Measurements from ENCODE around the gene TMEM123.

Gene TMEM123

DNA sequence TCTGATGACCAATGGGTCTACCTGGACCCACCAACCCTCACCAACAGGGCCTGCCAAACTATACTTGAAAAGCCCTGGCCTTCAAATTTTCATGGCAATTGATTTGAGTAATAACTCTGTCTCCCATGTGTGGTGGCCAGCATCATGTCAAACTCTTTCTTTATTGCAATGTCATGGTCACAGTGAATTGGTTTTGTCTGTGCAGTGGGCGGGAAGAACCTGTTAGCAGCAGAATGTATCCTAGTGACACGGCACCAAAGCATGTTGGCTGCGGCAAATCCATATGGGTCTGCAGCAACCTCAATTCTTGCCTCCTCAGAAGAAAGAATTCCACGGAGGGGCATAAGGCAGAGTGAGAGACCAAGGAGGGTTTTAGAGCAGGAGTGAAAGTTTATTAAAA, 19.6 kb upstream of the TMEM123 start:
- no peak for DNase-seq (ENCODE audit: low read depth)

DNA sequence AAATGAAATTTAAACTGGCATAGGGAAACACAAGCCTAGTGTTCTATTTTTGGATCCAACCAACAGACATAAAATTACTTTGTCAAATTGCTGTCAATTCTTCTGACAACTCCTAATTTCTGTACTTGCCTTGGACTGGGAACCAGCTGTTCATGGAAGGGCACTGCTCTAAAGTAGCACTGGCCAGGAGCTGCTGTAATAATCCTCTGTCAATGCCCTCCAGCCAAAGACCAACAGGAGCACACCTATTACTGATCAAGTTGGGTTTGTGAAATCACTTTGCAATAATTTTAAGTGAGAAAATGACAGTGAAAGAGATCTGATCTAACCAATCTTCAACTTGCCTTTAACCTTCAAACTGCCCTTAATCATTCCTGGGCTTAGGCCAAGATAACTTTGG, 18.9 kb upstream of the TMEM123 start:
- no peak for DNase-seq (ENCODE audit: low read depth)

GRCh38 chr11:102470251-102470650, 17.7 kb upstream of the TMEM123 start:
- no peak for DNase-seq (ENCODE audit: low read depth)

GRCh38 chr11:102469196-102469821, 16.7 kb upstream of the TMEM123 start:
- DNase-seq (ENCODE audit: low read depth): no peak

- no peak for DNase-seq (ENCODE audit: low read depth)
Measured at GRCh38 chr11:102468616-102469195, 16.1 kb upstream of the TMEM123 start.

DNA sequence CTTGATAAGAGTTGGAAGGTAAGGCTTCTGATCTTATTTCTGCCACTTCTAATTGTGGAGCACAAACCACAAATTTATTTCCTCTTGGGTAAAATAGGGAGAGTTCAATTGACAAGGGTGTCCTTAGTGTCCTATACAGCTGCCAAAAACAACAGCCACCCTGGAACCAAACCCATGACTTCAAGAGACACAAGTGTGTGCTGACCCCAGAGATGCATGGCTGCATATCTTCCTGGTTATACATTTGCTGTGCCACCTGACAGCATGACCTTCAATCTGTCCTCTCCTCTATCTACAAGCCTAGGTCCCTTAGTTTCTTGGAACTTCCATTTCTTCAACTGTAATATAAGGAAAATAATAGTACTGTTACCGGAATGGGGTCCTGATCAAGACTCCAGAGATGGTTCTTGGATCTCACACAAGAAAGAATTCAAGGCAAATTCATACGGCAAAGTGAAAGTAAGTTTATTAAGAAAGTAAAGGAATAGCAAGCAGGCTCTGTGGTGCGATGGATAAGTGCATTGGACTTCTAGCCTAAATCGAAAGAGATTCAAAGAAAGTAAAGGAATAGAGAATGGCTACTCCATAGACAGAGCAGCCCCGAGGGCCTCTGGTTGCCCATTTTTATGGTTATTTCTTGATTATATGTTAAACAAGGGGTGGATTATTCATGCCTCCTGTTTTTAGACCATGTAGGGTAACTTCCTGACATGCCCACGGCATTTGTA, 15.5 kb upstream of the TMEM123 start:
- DNase-seq (ENCODE audit: low read depth): no peak

- DNase-seq (ENCODE audit: low read depth): no peak
Measured at GRCh38 chr11:102467080-102467708, 14.6 kb upstream of the TMEM123 start.

DNA sequence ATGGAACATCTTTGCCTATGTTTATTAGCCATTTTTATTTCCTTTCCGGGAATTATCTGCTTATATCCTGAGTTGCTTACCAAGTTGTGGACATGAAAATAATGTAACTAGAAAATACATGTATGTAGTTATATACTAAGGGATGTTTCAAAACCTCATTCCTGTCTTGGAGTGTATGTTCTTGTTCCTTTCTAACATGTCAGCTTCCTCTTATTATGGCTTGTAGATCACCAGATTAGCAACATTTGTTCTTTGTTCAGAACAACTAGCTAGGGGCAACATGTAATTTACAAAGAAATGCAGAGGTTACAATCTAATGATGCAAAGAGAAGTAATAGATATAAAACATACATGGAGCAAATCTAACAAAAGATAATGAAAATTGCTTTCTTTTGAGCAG, 13.1 kb upstream of the TMEM123 start:
- no peak for DNase-seq (ENCODE audit: low read depth)

- no peak for DNase-seq (ENCODE audit: low read depth)
Measured at GRCh38 chr11:102464859-102465500, 12.4 kb upstream of the TMEM123 start.

DNA sequence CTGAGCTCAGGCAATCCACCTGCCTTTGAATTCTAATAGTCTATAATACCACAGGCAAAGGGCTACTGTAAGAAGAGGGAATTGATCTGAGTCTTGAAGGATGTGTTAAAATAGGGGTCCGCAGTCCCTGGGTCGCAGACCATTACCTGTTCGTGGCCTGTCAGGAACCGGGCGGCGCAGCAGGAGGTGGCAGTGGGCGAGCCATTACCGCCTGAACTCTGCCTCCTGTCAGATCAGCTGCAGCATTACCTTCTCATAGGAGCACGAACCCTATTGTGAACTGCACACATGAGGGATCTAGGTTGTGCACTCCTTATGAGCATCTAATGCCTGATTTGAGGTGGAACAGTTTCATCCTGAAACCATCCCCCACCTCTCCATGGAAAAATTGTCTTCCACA, 11.5 kb upstream of the TMEM123 start:
- no peak for DNase-seq (ENCODE audit: low read depth)

- DNase-seq (ENCODE audit: low read depth): no peak
Measured at GRCh38 chr11:102462610-102463009, 10.0 kb upstream of the TMEM123 start.

- DNase-seq (ENCODE audit: low read depth): no peak
Measured at GRCh38 chr11:102459393-102459792, 6.8 kb upstream of the TMEM123 start.

DNA sequence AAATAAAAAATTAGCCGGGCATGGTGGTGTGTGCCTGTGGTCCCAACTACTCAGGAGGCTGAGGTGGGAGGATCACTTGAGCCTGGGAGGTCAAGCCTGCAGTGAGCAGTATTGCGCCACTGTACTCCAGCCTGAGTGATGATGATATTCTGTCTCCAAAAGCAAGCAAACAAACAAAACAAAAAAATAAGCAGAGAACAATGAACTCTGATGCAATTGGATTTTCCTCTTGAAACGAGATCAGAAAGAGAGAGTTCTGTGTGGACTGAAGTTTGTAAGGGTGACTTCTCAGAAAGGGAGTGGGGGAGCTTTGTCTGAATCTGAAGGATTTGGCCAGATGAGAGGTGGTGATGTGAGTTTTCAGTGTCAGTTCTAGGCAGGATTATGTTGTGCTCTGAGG, 6.0 kb upstream of the TMEM123 start:
- no peak for DNase-seq (ENCODE audit: low read depth)

DNA sequence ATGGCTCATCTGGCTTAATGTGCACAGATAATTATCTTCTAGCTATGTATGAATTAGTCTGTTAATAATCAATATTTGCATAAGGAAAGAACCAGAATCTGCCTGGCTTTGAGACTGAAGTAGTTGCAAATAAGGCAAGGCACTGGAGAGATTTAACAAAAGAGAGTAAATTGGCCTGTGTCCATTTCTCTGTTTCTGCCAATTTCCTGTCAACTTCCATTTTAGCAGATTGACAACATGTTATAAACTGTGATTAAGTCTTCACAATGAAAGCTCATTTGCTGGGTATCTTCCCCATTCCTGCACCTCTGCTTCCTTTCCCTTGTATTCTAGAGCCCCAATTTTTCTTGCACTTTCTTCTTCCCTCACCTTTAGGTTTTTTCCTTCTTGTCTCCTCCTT, 5.3 kb upstream of the TMEM123 start:
- no peak for DNase-seq (ENCODE audit: low read depth)

DNA sequence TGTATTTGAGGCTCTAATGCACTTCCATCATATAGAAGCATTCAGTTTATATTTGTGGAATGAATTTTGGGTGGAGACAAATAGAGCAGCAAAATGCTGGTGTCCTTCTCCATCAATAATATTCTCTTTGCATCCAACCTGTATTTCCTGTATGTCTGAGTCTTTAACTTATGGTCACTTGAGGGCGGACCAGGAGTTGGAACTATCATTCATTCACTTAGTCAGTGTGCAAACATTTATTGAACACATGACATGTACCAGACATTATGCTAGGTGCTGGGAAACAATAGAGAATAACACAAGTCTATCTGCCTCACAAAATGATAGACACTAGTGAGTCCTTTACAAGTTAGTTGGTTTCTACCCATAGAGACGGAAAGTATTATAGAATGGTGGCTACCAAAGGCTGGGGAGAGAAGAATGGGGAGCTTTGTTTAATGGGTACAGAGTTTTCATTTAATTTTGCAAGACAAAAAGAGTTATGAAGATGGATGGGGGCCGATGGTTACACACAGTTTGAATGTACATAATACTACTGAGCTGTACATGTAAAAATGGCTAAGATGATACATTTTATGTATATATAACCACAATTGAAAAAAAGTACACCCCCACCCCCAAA, 4.6 kb upstream of the TMEM123 start:
- no peak for DNase-seq (ENCODE audit: low read depth)

DNA sequence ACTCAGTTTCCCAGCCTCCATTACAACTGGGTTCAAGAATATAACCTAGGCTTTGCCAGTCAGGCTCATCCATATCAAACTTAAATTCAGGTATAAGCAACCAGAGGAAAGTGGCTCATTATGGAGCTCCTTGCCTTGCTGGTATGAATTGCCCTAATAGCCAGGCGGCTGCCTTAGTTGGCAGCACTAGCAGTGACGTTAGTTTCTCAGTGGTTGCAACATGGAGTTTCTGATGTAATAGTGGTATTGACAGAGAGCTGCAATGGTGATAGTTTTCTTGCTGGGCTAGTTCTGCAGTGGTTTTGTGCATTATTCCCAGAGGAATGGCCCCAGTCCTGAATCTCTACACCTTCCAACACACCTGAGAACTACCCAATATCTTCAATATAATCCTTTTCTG, 3.8 kb upstream of the TMEM123 start:
- no peak for DNase-seq (ENCODE audit: low read depth)

DNA sequence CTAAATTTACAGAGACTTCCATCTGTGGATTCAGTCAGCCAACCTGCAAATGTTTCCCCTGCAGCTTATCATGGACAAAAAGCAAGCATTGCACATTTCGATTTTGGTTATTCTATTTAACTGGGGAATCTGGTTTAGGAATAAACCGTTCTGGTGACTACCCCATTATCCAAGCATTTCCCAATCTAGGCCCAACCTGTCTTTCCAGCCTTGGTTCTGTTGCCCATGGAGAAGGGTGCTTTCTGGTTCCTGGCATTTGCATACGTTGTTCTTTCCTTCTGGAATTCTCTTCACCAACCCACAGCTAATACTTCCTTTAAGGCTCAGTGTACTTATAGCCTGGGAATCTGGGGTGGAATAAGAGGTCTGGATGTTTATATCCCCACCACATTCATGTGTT, 1.4 kb upstream of the TMEM123 start:
- DNase-seq (ENCODE audit: low read depth): no peak

DNA sequence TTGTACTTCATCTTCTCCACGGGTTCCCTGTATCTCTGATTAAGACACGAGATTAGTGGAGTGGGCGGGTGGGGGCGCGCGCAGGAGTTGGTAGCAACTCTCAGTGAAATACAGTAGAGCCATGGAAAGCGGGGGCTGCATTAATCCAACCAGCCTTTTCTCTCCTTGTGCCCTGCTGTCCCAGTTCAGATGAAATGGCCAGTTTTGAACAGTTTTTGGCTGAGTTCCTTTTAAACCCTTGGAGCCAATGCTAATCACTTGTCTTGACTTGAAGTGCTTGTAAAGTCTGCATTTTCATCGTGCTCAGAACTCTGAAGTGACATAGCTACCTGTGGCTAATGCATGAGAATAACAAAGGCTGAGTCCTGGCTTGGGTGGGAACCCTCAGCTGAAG, 734 bp upstream of the TMEM123 start:
- DNase-seq (ENCODE audit: low read depth): no peak

- DNase-seq (ENCODE audit: low read depth): peak; percentile 60
Measured at GRCh38 chr11:102451681-102452460, 694 bp downstream of the TMEM123 start.

GRCh38 chr11:102451041-102451680, 1.4 kb downstream of the TMEM123 start:
- DNase-seq (ENCODE audit: low read depth): no peak

All from CMK (cell line).